ENCODE measurements around the gene FOXN3. TPM values are rescaled to one million over a fixed set of nuclear protein-coding genes. Genes with fewer than 3 reads are reported as not detected.
A peak's percentile ranks its signal among the peaks of the same experiment; 100 is the strongest.
"Not testable (repeated sequence)": the region's sequence is repeated elsewhere in the genome, so short reads cannot be mapped to it uniquely, and the experiment has no call there.

Gene FOXN3
- total RNA-seq, 1 donor from 2014 or later = 15.0 TPM

GRCh38 chr14:89139404-89140247 lies 277.4 kb downstream of the FOXN3 start:
- no peak for DNase-seq (ENCODE audit: low read depth in 2 of 2)

GRCh38 chr14:89138846-89139245 lies 278.2 kb downstream of the FOXN3 start:
- DNase-seq (ENCODE audit: low read depth in 2 of 2) = no peak

GRCh38 chr14:89137526-89138163 lies 279.4 kb downstream of the FOXN3 start:
- DNase-seq (ENCODE audit: low read depth in 2 of 2) = peak in 1 of 2 donors; percentile 68

DNA sequence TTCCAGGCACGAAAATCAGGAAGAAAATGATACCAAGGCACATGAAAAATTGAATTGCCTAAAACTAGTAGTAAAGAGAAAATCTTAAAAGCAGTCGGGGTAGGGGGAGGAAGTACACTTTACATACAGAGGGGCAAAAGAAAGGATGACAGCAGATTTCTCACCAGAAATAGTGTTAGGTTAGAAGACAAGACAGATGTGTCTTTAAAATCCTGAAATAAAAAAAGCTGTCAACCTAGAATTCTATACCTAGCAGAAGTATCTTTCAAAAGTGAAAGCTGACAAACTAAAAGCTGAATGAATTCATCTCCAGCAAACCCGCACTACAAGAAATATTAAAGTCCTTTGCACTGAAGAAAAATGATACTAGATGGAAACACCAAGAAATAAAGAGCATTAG lies 280.4 kb downstream of the FOXN3 start:
- DNase-seq (ENCODE audit: low read depth in 2 of 2) = no peak

DNA sequence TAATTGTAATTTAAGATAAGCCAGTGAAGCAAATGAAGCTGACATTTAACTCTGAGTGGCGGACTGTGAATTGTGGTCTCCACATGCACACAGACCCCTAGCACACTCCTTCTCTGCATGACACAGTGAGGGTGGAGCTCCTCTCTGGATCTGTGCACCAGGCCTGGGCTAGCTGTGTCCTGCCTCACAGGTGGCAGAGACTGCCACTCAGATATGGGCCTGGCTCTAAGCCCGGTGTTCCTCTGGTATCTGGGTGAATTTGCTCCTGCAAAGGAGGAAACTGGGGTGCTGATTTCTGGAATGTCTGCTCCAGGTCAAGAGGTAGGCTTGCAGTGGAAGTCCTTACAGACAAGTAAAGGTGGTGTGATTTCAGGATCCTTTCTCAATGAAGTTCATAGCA lies 282.4 kb downstream of the FOXN3 start:
- DNase-seq (ENCODE audit: low read depth in 2 of 2) = no peak

DNA sequence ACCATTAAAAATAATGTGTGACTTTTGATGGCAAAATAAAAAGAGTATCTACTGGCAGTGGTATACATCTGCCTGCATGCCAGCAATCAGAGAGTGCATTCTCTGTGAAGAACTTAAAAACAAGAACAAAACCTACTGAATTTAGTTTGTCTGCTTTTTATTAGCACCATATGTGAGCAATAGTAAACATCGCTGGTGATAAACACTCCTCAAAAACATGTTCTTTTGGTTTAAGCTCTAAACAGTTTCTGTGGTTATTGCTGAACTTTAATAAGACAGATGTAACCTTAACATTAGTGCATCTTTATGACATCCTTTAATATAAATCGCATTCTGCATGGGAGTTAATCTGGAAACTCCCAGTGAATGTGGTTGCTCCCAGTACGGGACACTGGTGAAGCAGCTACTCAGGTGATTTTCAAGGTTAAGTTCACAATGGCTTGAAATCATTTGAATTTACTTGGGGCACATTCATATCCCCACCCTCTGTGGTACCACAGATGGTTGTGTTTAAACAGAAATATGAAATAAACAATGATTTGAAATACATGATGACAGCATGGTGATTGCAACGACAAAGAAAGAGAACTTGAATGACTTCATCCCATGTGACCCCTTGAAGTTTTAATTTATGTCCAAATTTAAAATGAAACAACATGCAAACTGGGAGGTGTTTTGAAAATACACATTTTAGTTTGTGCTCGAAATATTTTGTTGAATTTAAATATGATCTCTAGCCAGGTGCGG lies 285.9 kb downstream of the FOXN3 start:
- no peak for DNase-seq (ENCODE audit: low read depth in 2 of 2)

DNA sequence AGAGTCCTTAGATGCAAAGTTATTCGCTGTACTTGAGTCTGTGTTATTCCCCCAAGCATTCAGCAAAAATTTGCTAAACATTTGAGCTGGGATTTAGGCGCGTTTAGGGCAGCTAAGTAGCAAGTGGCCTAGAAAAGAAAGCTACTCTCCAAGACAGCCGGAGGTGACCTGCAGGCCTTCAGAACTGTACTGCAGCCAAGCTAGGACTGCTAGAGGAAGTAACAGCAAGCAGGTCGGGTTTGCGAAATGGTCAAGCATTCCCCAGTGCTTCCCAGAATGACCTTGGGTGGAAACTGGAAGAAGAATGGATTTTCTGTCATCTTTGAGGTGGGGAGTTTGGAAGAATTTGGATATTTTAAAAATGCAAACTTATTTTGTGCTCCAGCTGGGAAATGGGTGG lies 287.5 kb downstream of the FOXN3 start:
- no peak for DNase-seq (ENCODE audit: low read depth in 2 of 2)

GRCh38 chr14:89128311-89129026 lies 288.6 kb downstream of the FOXN3 start:
- no peak for DNase-seq (ENCODE audit: low read depth in 2 of 2)

GRCh38 chr14:89126461-89126860 lies 290.6 kb downstream of the FOXN3 start:
- no peak for DNase-seq (ENCODE audit: low read depth in 2 of 2)

DNA sequence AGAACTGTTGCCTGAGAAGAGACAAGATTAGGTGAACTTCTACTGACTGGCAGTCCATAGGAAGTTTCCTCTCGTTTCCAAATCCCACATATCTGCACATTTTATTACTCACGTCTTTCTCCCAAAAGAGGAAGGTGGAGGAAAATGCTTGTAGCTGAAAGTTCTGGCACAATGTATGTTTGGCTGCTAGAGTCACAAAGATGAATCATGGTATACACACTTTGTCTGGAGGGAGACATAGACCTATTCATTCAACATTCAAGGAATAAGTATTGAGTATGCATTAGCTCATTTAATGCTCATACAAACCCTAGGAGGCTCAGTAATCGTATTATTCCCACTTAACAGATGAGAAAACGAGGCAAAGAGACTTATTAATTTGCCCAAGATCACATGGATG lies 291.8 kb downstream of the FOXN3 start:
- DNase-seq (ENCODE audit: low read depth in 2 of 2) = no peak

GRCh38 chr14:89123851-89124250 lies 293.2 kb downstream of the FOXN3 start:
- no peak for DNase-seq (ENCODE audit: low read depth in 2 of 2)

DNA sequence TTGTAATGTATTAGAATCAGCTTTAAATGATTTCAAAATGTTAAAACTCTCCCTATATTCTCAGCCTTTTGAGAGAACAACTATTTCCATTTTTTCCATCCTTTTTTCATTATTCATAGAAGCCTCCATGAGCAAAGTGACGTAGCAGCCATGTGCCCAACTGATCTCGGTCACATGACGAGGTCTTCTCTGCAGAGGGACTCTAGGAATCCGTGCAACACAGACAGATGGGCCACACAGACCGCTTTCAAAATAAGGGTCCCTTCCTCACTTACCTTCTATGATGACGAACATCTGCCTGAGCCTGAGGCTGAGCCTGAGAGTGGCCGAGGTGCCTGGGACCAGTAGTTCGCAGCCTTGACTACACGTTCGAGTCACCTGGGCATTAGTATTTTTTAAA lies 293.8 kb downstream of the FOXN3 start:
- DNase-seq (ENCODE audit: low read depth in 2 of 2) = no peak

GRCh38 chr14:89121968-89122620 lies 294.9 kb downstream of the FOXN3 start:
- no peak for DNase-seq (ENCODE audit: low read depth in 2 of 2)

DNA sequence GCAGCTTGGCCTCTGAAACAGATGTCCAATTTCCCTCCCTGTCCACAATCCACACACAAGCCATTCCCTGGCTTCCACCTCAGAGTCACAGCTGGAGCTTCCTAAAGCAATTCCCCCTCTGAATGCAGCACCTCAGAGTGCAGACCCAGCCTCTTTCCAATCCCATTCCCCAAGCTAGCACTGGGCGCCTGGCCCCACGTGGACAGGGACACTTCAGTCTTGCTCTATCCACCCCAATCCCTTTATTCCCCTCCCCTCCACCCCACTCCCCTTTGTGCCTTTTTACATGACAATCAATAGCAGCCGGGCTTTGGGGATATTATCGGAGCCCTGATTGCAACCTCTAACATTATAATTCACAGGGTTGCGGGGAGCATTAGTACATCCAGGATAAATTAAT lies 300.0 kb downstream of the FOXN3 start:
- no peak for DNase-seq (ENCODE audit: low read depth in 2 of 2)

- DNase-seq (ENCODE audit: low read depth in 2 of 2) = no peak
These were observed 302.9 kb downstream of the FOXN3 start for GRCh38 chr14:89114109-89114508.

DNA sequence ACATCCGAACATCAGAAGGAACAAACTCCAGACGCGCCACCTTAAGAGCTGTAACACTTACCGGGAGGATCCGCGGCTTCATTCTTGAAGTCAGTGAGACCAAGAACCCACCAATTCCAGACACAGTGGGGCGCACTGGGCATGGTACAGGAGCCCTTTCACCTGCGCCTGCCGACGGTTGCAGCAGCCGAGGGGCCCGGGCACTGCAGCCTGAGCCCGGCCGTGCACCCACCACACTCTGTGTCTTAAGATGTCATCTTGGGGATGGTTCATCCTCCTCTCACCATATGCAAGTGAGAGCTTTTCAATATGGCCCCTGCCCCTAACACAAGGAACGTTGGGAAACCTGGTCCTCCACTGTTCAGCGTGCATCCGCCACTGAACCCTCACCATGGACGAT lies 304.3 kb downstream of the FOXN3 start:
- DNase-seq (ENCODE audit: low read depth in 2 of 2) = no peak

DNA sequence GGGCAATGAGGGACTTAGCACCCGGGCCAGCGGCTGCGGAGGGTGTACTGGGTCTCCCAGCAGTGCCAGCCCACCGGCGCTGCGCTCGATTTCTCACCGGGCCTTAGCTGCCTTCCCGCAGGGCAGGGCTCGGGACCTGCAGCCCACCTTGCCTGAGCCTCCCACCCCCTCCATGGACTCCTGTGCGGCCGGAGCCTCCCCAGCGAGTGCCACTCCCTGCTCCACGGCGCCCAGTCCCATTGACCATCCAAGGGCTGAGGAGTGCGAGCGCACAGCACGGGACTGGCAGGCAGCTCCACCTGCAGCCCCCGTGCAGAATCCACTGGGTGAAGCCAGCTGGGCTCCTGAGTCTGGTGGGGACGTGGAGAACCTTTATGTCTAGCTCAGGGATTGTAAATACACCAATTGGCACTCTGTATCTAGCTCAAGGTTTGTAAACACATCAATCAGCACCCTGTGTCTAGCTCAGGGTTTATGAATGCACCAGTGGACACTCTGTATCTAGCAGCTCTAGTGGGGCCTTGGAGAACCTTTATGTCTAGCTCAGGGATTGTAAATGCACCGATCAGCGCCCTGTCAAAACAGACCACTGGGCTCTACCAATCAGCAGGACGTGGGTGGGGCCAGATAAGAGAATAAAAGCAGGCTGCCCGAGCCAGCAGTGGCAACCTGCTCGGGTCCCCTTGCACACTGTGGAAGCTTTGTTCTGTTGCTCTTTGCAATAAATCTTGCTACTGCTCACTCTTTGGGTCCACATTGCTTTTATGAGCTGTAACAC lies 305.1 kb downstream of the FOXN3 start:
- not testable (repeated sequence) for DNase-seq (ENCODE audit: low read depth in 2 of 2)

DNA sequence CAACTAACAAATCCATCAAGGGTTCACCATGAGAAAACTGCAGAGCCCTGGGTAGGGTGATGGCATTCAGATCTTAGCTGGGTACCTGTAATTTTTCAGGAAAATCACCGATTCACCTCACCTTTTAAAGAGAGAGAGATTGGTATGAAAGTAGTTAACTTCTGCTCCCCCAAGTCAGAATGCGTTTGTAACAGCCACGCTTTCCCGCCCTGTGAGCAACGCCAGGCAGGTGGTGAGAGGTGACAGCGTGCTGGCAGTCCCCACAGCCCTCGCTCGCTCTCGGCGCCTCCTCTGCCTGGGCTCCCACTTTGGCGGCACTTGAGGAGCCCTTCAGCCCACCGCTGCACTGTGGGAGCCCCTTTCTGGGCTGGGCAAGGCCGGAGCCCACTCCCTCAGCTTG lies 305.8 kb downstream of the FOXN3 start:
- not testable (repeated sequence) for DNase-seq (ENCODE audit: low read depth in 2 of 2)

DNA sequence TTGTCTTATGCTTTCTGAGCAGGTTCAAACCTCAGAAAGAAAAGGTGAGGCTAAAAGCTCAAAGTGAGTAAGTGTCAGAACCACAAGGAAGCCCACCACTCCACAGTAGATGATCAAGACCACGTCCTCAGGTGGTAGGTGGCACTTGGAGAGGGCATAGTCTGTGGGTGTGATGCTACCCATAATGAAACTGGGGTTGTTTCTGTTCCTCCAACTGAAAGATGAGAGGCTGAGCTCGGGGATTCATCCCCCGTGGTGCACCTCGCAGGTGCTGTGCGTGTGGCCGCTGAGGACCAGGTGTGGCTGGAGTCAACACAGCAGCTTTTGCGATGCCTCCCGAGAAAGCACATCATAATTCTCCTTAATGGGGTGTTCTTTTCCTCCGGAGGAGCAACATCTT lies 306.9 kb downstream of the FOXN3 start:
- no peak for DNase-seq (ENCODE audit: low read depth in 2 of 2)

- DNase-seq (ENCODE audit: low read depth in 2 of 2) = no peak
These were observed 308.4 kb downstream of the FOXN3 start for GRCh38 chr14:89108608-89109007.
